Astrocyte (in vitro differentiated cells and primary cell): ENCODE data around the gene SMYD4. TPM values are rescaled to one million over a fixed set of nuclear protein-coding genes. Genes with fewer than 3 reads are reported as not detected.

Source experiments
- DNase-seq: peaks from one replicate; pipeline ENCODE4 v3.0.0-alpha.2; 2010; ENCODE audit warnings: low read depth
- FAIRE-seq: peaks from 2 replicates; lab custom pipeline; 2011; peaks lifted over from hg19 to GRCh38; lab: Jason Lieb, UNC
- H2AFZ ChIP-seq: 2 replicates; pipeline ENCODE4 v1.6.0; 2012; ENCODE audit warnings: low read depth, low read length, inconsistent platforms
- H3K27ac ChIP-seq: 2 replicates; pipeline ENCODE4 v1.5.1; 2011; ENCODE audit warnings: low read depth, low read length, inconsistent platforms
- H3K27me3 ChIP-seq: 2 replicates; pipeline ENCODE4 v1.6.0; 2011; ENCODE audit warnings: low read length, inconsistent platforms; ENCODE audit not compliant: insufficient read depth
- H3K36me3 ChIP-seq: 2 replicates; pipeline ENCODE4 v1.5.1; 2011; ENCODE audit warnings: low read length, inconsistent platforms; ENCODE audit not compliant: insufficient read depth
- H3K4me1 ChIP-seq: 2 replicates; pipeline ENCODE4 v1.5.1; 2011; ENCODE audit warnings: low read length, inconsistent platforms; ENCODE audit not compliant: insufficient read depth
- H3K4me2 ChIP-seq: 2 replicates; pipeline ENCODE4 v1.6.0; 2012; ENCODE audit warnings: low read length, inconsistent platforms
- H3K4me3 ChIP-seq: 2 replicates; pipeline ENCODE4 v1.5.1; 2011; ENCODE audit warnings: low read depth, mild to moderate bottlenecking, low read length, inconsistent platforms; ENCODE audit not compliant: insufficient read depth
- H3K79me2 ChIP-seq: 2 replicates; pipeline ENCODE4 v1.6.0; 2012; ENCODE audit warnings: mild to moderate bottlenecking, low read length, inconsistent platforms; ENCODE audit not compliant: insufficient read depth
- H3K9ac ChIP-seq: 2 replicates; pipeline ENCODE4 v1.6.0; 2012; ENCODE audit warnings: mild to moderate bottlenecking, low read length, inconsistent platforms
- H3K9me3 ChIP-seq: 2 replicates; pipeline ENCODE4 v1.5.1; 2012; ENCODE audit warnings: low read depth, mild to moderate bottlenecking, low read length, inconsistent platforms; ENCODE audit not compliant: insufficient read depth
- H4K20me1 ChIP-seq: 2 replicates; pipeline ENCODE4 v1.6.0; 2012; ENCODE audit warnings: low read length, inconsistent platforms; ENCODE audit not compliant: insufficient read depth
- H3K27ac Mint-ChIP-seq: one replicate; pipeline ENCODE4 v1.8.0; 2021; ENCODE audit warnings: mild to moderate bottlenecking, mixed read lengths; ENCODE audit not compliant: unreplicated experiment
- H3K27me3 Mint-ChIP-seq: one replicate; pipeline ENCODE4 v1.8.0; 2021; ENCODE audit warnings: low read depth, mixed read lengths; ENCODE audit not compliant: unreplicated experiment
- H3K36me3 Mint-ChIP-seq: one replicate; pipeline ENCODE4 v1.8.0; 2021; ENCODE audit warnings: low read depth, mixed read lengths; ENCODE audit not compliant: unreplicated experiment
- H3K4me1 Mint-ChIP-seq: one replicate; pipeline ENCODE4 v1.8.0; 2021; ENCODE audit warnings: low read depth, mixed read lengths; ENCODE audit not compliant: unreplicated experiment
- H3K4me3 Mint-ChIP-seq: one replicate; pipeline ENCODE4 v1.8.0; 2021; ENCODE audit warnings: mild to moderate bottlenecking, moderate library complexity, mixed read lengths; ENCODE audit not compliant: unreplicated experiment
- H3K9me3 Mint-ChIP-seq: one replicate; pipeline ENCODE4 v1.8.0; 2021; ENCODE audit warnings: mild to moderate bottlenecking, mixed read lengths; ENCODE audit not compliant: unreplicated experiment
- CTCF ChIP-seq: IDR thresholded peaks from 2 replicates; pipeline ENCODE4 v1.5.1; 2011; ENCODE audit warnings: low read depth, mild to moderate bottlenecking, inconsistent platforms, low read length, moderate library complexity; ENCODE audit not compliant: insufficient read depth
- EZH2 ChIP-seq: IDR thresholded peaks from 2 replicates; pipeline ENCODE4 v1.6.1; 2012; ENCODE audit warnings: mild to moderate bottlenecking, low read length, inconsistent platforms; ENCODE audit not compliant: insufficient read depth
- total RNA-seq: library from RNA; stranded (reverse); gene quantifications from 2 replicates; pipeline ENCODE4 v1.2.1, GENCODE V29; 2021

The SMYD4 gene
- total RNA-seq, 1 donor from 2014 or later = 10.7 TPM

DNA sequence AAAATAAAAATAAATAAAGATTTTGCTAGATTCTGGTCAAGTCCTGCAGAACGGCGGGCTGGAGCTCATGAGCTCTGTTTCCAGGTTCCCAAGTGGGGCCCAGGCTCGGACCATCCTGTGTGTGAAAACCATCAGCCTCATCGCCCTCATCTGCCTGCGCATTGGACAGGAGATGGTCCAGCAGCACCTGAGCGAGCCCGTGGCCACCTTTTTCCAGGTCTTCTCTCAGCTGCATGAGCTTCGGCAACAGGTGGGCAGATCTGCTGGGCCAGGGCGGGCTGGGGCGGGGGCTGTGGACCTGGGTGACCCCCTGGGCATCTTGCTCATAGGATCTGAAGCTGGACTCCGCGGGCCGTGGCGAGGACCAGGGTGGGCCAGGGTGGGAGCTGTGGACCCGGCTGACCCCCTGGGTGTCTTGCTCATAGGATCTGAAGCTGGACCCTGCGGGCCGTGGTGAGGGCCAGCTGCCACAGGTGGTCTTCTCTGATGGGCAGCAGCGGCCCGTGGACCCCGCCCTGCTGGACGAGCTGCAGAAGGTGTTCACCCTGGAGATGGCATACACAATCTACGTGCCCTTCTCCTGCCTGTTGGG is 97.4 kb downstream of the SMYD4 start:
- no peak overlapping the region for H3K27ac Mint-ChIP-seq
- peaks cover 5% of the 10 kb centered on the region for H3K79me2 ChIP-seq
- H3K27me3 Mint-ChIP-seq = no peaks in the 10 kb centered on the region

DNA sequence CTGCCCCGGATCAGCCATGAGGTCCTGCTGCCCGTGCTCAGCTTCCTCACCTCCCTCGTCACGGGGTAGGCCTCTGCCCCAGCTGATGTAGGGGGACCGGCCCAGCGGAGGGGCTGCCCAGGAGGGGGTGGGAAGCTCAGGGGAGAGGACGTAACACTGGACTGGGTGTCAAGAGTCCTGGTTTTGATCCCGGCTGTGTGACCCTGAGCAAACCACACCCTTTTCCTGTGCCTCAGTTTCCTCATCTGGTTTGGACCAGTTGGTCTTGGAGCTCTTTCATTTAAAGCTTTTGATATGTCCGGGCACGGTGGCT is 98.6 kb downstream of the SMYD4 start:
- Histone ChIP-seq H3K9me3 (no peaks in the 10 kb centered on the region), H3K4me2 (no peak overlapping the region), H3K9ac (no peak overlapping the region), H3K27me3 (no peaks in the 10 kb centered on the region), H3K4me3 (no peak overlapping the region), H3K27ac (no peak overlapping the region), H2AFZ (no peak overlapping the region), H3K79me2 (peaks cover 17% of the 10 kb centered on the region), H3K36me3 (no peaks in the 10 kb centered on the region), H4K20me1 (peaks cover 7% of the 10 kb centered on the region), H3K4me1 (peaks cover 5% of the 10 kb centered on the region)
- FAIRE-seq (no peak), DNase-seq (no peak)
- TF ChIP-seq CTCF (no peak), EZH2 (no peak)
- Mint-ChIP-seq H3K36me3 (peaks cover 10% of the 10 kb centered on the region), H3K4me3 (no peak overlapping the region), H3K4me1 (peaks cover 4% of the 10 kb centered on the region), H3K27ac (no peak overlapping the region), H3K27me3 (no peaks in the 10 kb centered on the region), H3K9me3 (no peaks in the 10 kb centered on the region)

More for the DNA sequence above, 97.4 kb downstream of the SMYD4 start:
- Histone ChIP-seq H3K27me3 (no peaks in the 10 kb centered on the region), H3K27ac (no peak overlapping the region), H3K4me2 (no peak overlapping the region), H3K4me1 (peaks cover 12% of the 10 kb centered on the region), H3K36me3 (no peaks in the 10 kb centered on the region), H3K4me3 (no peak overlapping the region), H3K9me3 (no peaks in the 10 kb centered on the region), H3K9ac (no peak overlapping the region), H4K20me1 (peaks cover 9% of the 10 kb centered on the region), H2AFZ (no peak overlapping the region)
- H3K4me1 Mint-ChIP-seq = peaks cover 14% of the 10 kb centered on the region
- H3K36me3 Mint-ChIP-seq = peaks cover 10% of the 10 kb centered on the region
- no peak overlapping the region for H3K4me3 Mint-ChIP-seq
- H3K9me3 Mint-ChIP-seq = no peaks in the 10 kb centered on the region
- TF ChIP-seq CTCF = no peak
- no peak for TF ChIP-seq EZH2
- DNase-seq (no peak), FAIRE-seq (no peak)

- Histone ChIP-seq H3K27ac (peak overlapping the region; percentile 30), H3K9ac (no peak overlapping the region), H3K4me3 (no peak overlapping the region), H3K4me1 (peaks cover 5% of the 10 kb centered on the region), H3K27me3 (no peaks in the 10 kb centered on the region), H4K20me1 (peaks cover 7% of the 10 kb centered on the region), H3K79me2 (peaks cover 23% of the 10 kb centered on the region), H2AFZ (no peak overlapping the region), H3K9me3 (no peaks in the 10 kb centered on the region), H3K36me3 (no peaks in the 10 kb centered on the region), H3K4me2 (no peak overlapping the region)
- no peaks in the 10 kb centered on the region for H3K9me3 Mint-ChIP-seq
- H3K4me1 Mint-ChIP-seq = peaks cover 4% of the 10 kb centered on the region
- no peak for FAIRE-seq
- no peak overlapping the region for H3K4me3 Mint-ChIP-seq
- H3K27me3 Mint-ChIP-seq = no peaks in the 10 kb centered on the region
- peak; percentile 58 for DNase-seq
- TF ChIP-seq CTCF (no peak), EZH2 (no peak)
- H3K27ac Mint-ChIP-seq = no peak overlapping the region
- H3K36me3 Mint-ChIP-seq = peaks cover 13% of the 10 kb centered on the region
These were observed 99.1 kb downstream of the SMYD4 start for GRCh38 chr17:1730326-1731193.
